SK-N-SH (cell line): ENCODE results near the gene ITGB8. TPM values are rescaled to one million over a fixed set of nuclear protein-coding genes. Genes with fewer than 3 reads are reported as not detected.

Source experiments
- CTCF ChIA-PET: fragments of 300-600, 350-600 bp; formaldehyde crosslinking; extraction: SDS; loops from one replicate; lab custom pipeline; 2021; lab: Yijun Ruan, JAX
- POLR2A ChIA-PET: fragments of 350-600 bp; sonication (Branson Sonifier 250); formaldehyde crosslinking; extraction: SDS; loops from one replicate; lab custom pipeline; 2020; ENCODE audit warnings: antibody characterized with exemption, inconsistent platforms; lab: Yijun Ruan, JAX
- DNase-seq: peaks from one replicate; pipeline ENCODE4 v3.0.0; 2012
- H2AFZ ChIP-seq: fragments of 200-600 bp; sonication (generic); 2 replicates; pipeline ENCODE4 v1.8.1; 2016; ENCODE audit warnings: antibody characterized with exemption, mild to moderate bottlenecking, low read depth
- H3F3A ChIP-seq: fragments of 200-600 bp; sonication (generic); replicated peaks from 2 replicates; pipeline ENCODE3; 2016; ENCODE audit warnings: antibody characterized with exemption, mild to moderate bottlenecking; ENCODE audit not compliant: insufficient read depth
- H3K27ac ChIP-seq, 2 experiments: fragments of 200-500 bp in 1 of 2; fragments of 200-600 bp in 1 of 2; sonication (Bioruptor generic) in 1 of 2; sonication (generic), shearing (Covaris generic) in 1 of 2; 2 replicates each; pipeline versions ENCODE4 v1.5.1 to v1.6.1; 2014 to 2016; ENCODE audit warnings: low read depth in 2 of 2, inconsistent platforms in 1 of 2, low read length in 1 of 2, mild to moderate bottlenecking in 1 of 2, mixed read lengths in 1 of 2
- H3K27me3 ChIP-seq: fragments of 200-600 bp; sonication (generic), shearing (Covaris generic); 2 replicates; pipeline ENCODE4 v1.6.1; 2016; ENCODE audit warnings: mixed run types; ENCODE audit not compliant: insufficient read depth
- H3K36me3 ChIP-seq, 2 experiments: fragments of 200-500 bp in 1 of 2; fragments of 200-600 bp in 1 of 2; sonication (Bioruptor generic) in 1 of 2; sonication (generic) in 1 of 2; replicated peaks in 1 of 2; 2 replicates each; pipeline versions ENCODE3 to v1.5.1; 2014 to 2016; ENCODE audit warnings: low read length in 1 of 2, mild to moderate bottlenecking in 1 of 2; ENCODE audit not compliant: insufficient read depth in 2 of 2, control insufficient read depth in 1 of 2
- H3K4me1 ChIP-seq, 2 experiments: fragments of 200-500 bp in 1 of 2; fragments of 200-600 bp in 1 of 2; sonication (Bioruptor generic) in 1 of 2; sonication (generic), shearing (Covaris generic) in 1 of 2; 2 replicates each; pipeline versions ENCODE4 v1.5.1 to v1.6.1; 2014 to 2016; ENCODE audit warnings: low read depth in 1 of 2, low read length in 1 of 2, mixed run types in 1 of 2; ENCODE audit not compliant: insufficient read depth in 2 of 2, control insufficient read depth in 1 of 2
- H3K4me2 ChIP-seq: fragments of 200-600 bp; sonication (generic), shearing (Covaris generic); 2 replicates; pipeline ENCODE4 v1.6.1; 2017; ENCODE audit warnings: mixed run types
- H3K4me3 ChIP-seq, 2 experiments: fragments of 200-500 bp in 1 of 2; fragments of 200-600 bp in 1 of 2; sonication (Bioruptor generic) in 1 of 2; sonication (generic), shearing (Covaris generic) in 1 of 2; 2 replicates each; pipeline versions ENCODE4 v1.5.1 to v1.8.1; 2014 to 2016; ENCODE audit warnings: low read depth in 2 of 2, inconsistent platforms in 1 of 2, low read length in 1 of 2, mild to moderate bottlenecking in 1 of 2, mixed read lengths in 1 of 2, moderate library complexity in 1 of 2
- H3K79me2 ChIP-seq: fragments of 200-600 bp; sonication (generic); 2 replicates; pipeline ENCODE4 v1.8.1; 2017; ENCODE audit warnings: mild to moderate bottlenecking; ENCODE audit not compliant: insufficient read depth
- H3K9ac ChIP-seq: fragments of 200-600 bp; sonication (generic); 2 replicates; pipeline ENCODE4 v1.6.1; 2017; ENCODE audit warnings: mixed run types
- H3K9me2 ChIP-seq: fragments of 200-600 bp; sonication (generic); 2 replicates; pipeline ENCODE4 v1.6.1; 2017; ENCODE audit warnings: mixed run types
- H3K9me3 ChIP-seq: fragments of 200-600 bp; sonication (generic); 2 replicates; pipeline ENCODE4 v1.6.1; 2017; ENCODE audit warnings: mixed run types, mild to moderate bottlenecking, moderate library complexity
- H4K20me1 ChIP-seq: fragments of 200-600 bp; sonication (generic); 2 replicates; pipeline ENCODE4 v1.6.1; 2017; ENCODE audit warnings: mild to moderate bottlenecking, mixed run types; ENCODE audit not compliant: insufficient read depth
- CHD2 ChIP-seq: fragments of 150-350 bp; IDR thresholded peaks from 2 replicates; pipeline ENCODE4 v1.6.1; 2018; ENCODE audit warnings: low read length; ENCODE audit not compliant: partially characterized antibody
- CTCF ChIP-seq: fragments of 200-600 bp; sonication (generic); IDR thresholded peaks from 2 replicates; pipeline ENCODE4 v1.6.1; 2017; ENCODE audit warnings: antibody characterized with exemption, mild to moderate bottlenecking, moderate library complexity
- ELF1 ChIP-seq: IDR thresholded peaks from 2 replicates; pipeline ENCODE4 v1.4.0; 2012
- EP300 ChIP-seq, 2 experiments: IDR thresholded peaks; 2 replicates each; pipeline versions ENCODE4 v1.4.0 to v1.6.1; 2012; ENCODE audit warnings: borderline replicate concordance in 1 of 2, low read depth in 1 of 2, low read length in 1 of 2
- FOXJ3 ChIP-seq: sonication (generic); formaldehyde crosslinking; IDR thresholded peaks from 2 replicates; pipeline ENCODE4 v1.5.1; 2020; ENCODE audit warnings: mild to moderate bottlenecking, missing genetic modification reagents
- GABPA ChIP-seq: IDR thresholded peaks from 2 replicates; pipeline ENCODE4 v1.4.0; 2012; ENCODE audit warnings: low read depth, mild to moderate bottlenecking
- IRF3 ChIP-seq: fragments of 150-350 bp; IDR thresholded peaks from 2 replicates; pipeline ENCODE4 v1.6.1; 2016; ENCODE audit warnings: mild to moderate bottlenecking, low read depth, low read length
- MAX ChIP-seq: IDR thresholded peaks from 2 replicates; pipeline ENCODE4 v1.4.0; 2012; ENCODE audit warnings: low read depth
- MEF2A ChIP-seq: IDR thresholded peaks from 2 replicates; pipeline ENCODE4 v1.4.0; 2012; ENCODE audit warnings: low read depth, borderline replicate concordance
- MXI1 ChIP-seq: IDR thresholded peaks from 2 replicates; pipeline ENCODE4 v1.6.1; 2012; ENCODE audit warnings: mild to moderate bottlenecking, low read depth, low read length, improper control_type of control experiment
- NFIC ChIP-seq: IDR thresholded peaks from 2 replicates; pipeline ENCODE4 v1.4.0; 2012; ENCODE audit warnings: borderline replicate concordance
- NRF1 ChIP-seq: IDR thresholded peaks from 2 replicates; pipeline ENCODE4 v1.6.1; 2012; ENCODE audit warnings: low read depth, mild to moderate bottlenecking, low read length
- POLR2AphosphoS5 ChIP-seq: IDR thresholded peaks from 2 replicates; pipeline ENCODE4 v1.6.1; 2012; ENCODE audit warnings: low read depth, low read length
- RAD21 ChIP-seq: IDR thresholded peaks from 2 replicates; pipeline ENCODE4 v1.6.1; 2012; ENCODE audit warnings: mild to moderate bottlenecking, low read length
- RCOR1 ChIP-seq: fragments of 150-350 bp; IDR thresholded peaks from 2 replicates; pipeline ENCODE4 v1.6.1; 2017; ENCODE audit warnings: antibody characterized with exemption, low read length
- RXRA ChIP-seq: IDR thresholded peaks from 2 replicates; pipeline ENCODE4 v1.4.0; 2012; ENCODE audit warnings: low read depth, mild to moderate bottlenecking, borderline replicate concordance
- SMC3 ChIP-seq: IDR thresholded peaks from 2 replicates; pipeline ENCODE4 v1.6.1; 2012; ENCODE audit warnings: low read depth, low read length, improper control_type of control experiment
- USF1 ChIP-seq: IDR thresholded peaks from 2 replicates; pipeline ENCODE4 v1.4.0; 2012; ENCODE audit warnings: low read depth, borderline replicate concordance
- YY1 ChIP-seq: IDR thresholded peaks from 2 replicates; pipeline ENCODE4 v1.4.0; 2012; ENCODE audit warnings: low read depth, mild to moderate bottlenecking
- ZBTB33 ChIP-seq: IDR thresholded peaks from 2 replicates; pipeline ENCODE4 v1.4.0; 2012; ENCODE audit warnings: low read depth, borderline replicate concordance
- WGBS: methylation state at CpG from one replicate; pipeline ENCODE4 v1.1.6; 2017; ENCODE audit warnings: low lambda C conversion rate; 5-methylcytosine and 5-hydroxymethylcytosine counted together
- polyA plus RNA-seq, 3 experiments: library from polyadenylated mRNA; depleted of rRNA; stranded (reverse); fragments of >200 nt; gene quantifications; 2 replicates each; pipeline ENCODE4 v1.2.3, GENCODE V29; 2012

Gene ITGB8
- polyA plus RNA-seq, 1 of the 3 experiments (the other 2 are of a cell fraction) = 0.62 TPM

- TF ChIP-seq ZBTB33 = no peak
- TF ChIP-seq MAX = no peak
- TF ChIP-seq RAD21 = no peak
- TF ChIP-seq MXI1 = no peak
- TF ChIP-seq FOXJ3 (CRISPR knock-in tag) = no peak
- no peak for TF ChIP-seq MEF2A
- peak; percentile 45; the same call in 1 of the 2 replicates for TF ChIP-seq RXRA
- TF ChIP-seq SMC3 = no peak
These were observed 3.6 kb upstream of the ITGB8 start (continued) for GRCh38 chr7:20327055-20327454.

- Histone ChIP-seq H3K27me3 (no peaks in the 10 kb centered on the region), H3K9me2 (no peaks in the 10 kb centered on the region), H3K27ac (no peak overlapping the region), H3K9me3 (no peaks in the 10 kb centered on the region), H3K4me1 (peaks cover 0 to 10% of the 10 kb centered on the region in 2 experiments; a peak in 3 of 4 replicates), H3K9ac (no peak overlapping the region), H3K4me2 (no peak overlapping the region), H3K79me2 (no peaks in the 10 kb centered on the region), H3K36me3 (no peaks in the 10 kb centered on the region), H4K20me1 (no peaks in the 10 kb centered on the region), H2AFZ (no peak overlapping the region), H3F3A (peaks cover 30% of the 10 kb centered on the region), H3K4me3 (no peak overlapping the region)
- no peak for DNase-seq
- TF ChIP-seq NRF1 (no peak), EP300 (IDR thresholded peaks at IDR 0.05; ENCODE audit: borderline replicate concordance in 1 of 2, low read depth in 1 of 2, low read length in 1 of 2) (no peak)
- WGBS = 90% methylated on average over 2 of the region's 2 CpGs
- POLR2A ChIA-PET = no interaction called here
- CTCF ChIA-PET = interaction anchor here (1.1 to 3.0 kb wide), 2 partner anchors 42 to 270 kb away, joined by 3 to 21 read pairs; no protein-coding TSS in a partner anchor
These were observed 2.7 kb upstream of the ITGB8 start for GRCh38 chr7:20328027-20328426.

- ChIA-PET CTCF (interaction anchor here (1.5 to 3.9 kb wide), 3 partner anchors 213 to 615 kb away, joined by 7 to 14 read pairs (median 7); no protein-coding TSS in a partner anchor), POLR2A (no interaction called here)
- H3F3A ChIP-seq = peaks cover 30% of the 10 kb centered on the region
- H4K20me1 ChIP-seq = no peaks in the 10 kb centered on the region
- no peak overlapping the region for H3K4me3 ChIP-seq
- H3K27me3 ChIP-seq = no peaks in the 10 kb centered on the region
- peak overlapping the region; percentile 98; the same call in 1 of the 2 replicates for H3K4me2 ChIP-seq
- DNase-seq = no peak
- peak overlapping the region in 1 of 2 experiments; percentile 88; a peak in 1 of 4 replicates for H3K27ac ChIP-seq
- no peak for TF ChIP-seq RCOR1
- no peak for TF ChIP-seq GABPA
- TF ChIP-seq EP300 (IDR thresholded peaks at IDR 0.05; ENCODE audit: borderline replicate concordance in 1 of 2, low read depth in 1 of 2, low read length in 1 of 2) = no peak
- TF ChIP-seq ELF1 = no peak
- no peak for TF ChIP-seq YY1
- no peak for TF ChIP-seq POLR2AphosphoS5
- TF ChIP-seq NFIC = no peak
- no peak for TF ChIP-seq RAD21
- no peak for TF ChIP-seq RXRA
- TF ChIP-seq USF1 = no peak
- no peak for TF ChIP-seq CHD2
- TF ChIP-seq CTCF = no peak
- TF ChIP-seq IRF3 = no peak
- H3K4me1 ChIP-seq = peaks cover 0 to 10% of the 10 kb centered on the region in 2 experiments; a peak in 3 of 4 replicates
- no peaks in the 10 kb centered on the region for H3K9me3 ChIP-seq
- H3K36me3 ChIP-seq = no peaks in the 10 kb centered on the region
- 95% methylated on average over 1 of the region's 1 CpG for WGBS
- H3K79me2 ChIP-seq = no peaks in the 10 kb centered on the region
- H3K9ac ChIP-seq = no peak overlapping the region; the same call in 1 of the 2 replicates
- H3K9me2 ChIP-seq = no peaks in the 10 kb centered on the region
- no peak overlapping the region for H2AFZ ChIP-seq
These were observed 2.0 kb upstream of the ITGB8 start for GRCh38 chr7:20328692-20329091.
